ENCODE results near the gene SYNGAP1. TPM values are rescaled to one million over a fixed set of nuclear protein-coding genes. Genes with fewer than 3 reads are reported as not detected.

The SYNGAP1 gene
- total RNA-seq, 2 donors from 2014 or later = 3.6 to 10.1 TPM

- Histone ChIP-seq H3K27ac (no peak overlapping the region), H3K27me3 (no peaks in the 10 kb centered on the region), H3K9me3 (no peaks in the 10 kb centered on the region), H3K4me1 (no peaks in the 10 kb centered on the region), H3K36me3 (no peaks in the 10 kb centered on the region), H3K4me3 (no peak overlapping the region)
- TF ChIP-seq, protein P1, sequence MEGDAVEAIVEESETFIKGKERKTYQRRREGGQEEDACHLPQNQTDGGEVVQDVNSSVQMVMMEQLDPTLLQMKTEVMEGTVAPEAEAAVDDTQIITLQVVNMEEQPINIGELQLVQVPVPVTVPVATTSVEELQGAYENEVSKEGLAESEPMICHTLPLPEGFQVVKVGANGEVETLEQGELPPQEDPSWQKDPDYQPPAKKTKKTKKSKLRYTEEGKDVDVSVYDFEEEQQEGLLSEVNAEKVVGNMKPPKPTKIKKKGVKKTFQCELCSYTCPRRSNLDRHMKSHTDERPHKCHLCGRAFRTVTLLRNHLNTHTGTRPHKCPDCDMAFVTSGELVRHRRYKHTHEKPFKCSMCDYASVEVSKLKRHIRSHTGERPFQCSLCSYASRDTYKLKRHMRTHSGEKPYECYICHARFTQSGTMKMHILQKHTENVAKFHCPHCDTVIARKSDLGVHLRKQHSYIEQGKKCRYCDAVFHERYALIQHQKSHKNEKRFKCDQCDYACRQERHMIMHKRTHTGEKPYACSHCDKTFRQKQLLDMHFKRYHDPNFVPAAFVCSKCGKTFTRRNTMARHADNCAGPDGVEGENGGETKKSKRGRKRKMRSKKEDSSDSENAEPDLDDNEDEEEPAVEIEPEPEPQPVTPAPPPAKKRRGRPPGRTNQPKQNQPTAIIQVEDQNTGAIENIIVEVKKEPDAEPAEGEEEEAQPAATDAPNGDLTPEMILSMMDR (IDR thresholded peaks at IDR 0.05) = no peak
- DNase-seq (ENCODE audit: low spot score) = no peak
Observed at GRCh38 chr6:33488339-33488738, 68.5 kb downstream of the SYNGAP1 start.

DNA sequence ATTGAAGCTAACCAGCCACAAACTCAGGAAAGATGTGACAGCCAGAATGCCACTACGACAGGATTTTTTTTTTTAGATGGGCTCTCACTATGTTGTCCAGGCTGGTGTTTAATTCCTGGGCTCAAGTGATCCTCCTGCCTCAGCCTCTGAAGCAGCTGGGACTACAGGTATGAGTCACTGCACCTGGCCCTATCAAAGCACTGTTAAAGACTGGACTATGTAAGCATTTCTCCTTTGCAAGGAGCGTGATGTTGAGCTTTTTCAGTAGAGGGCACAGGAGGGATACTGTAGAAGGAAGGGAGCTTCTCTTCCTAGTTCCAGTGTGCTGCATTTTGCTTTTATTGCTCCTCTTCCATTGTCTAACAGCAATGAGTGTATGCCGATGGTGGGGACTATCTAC lies 70.3 kb downstream of the SYNGAP1 start:
- no peak for DNase-seq (ENCODE audit: low spot score)
- TF ChIP-seq, protein P1 (IDR thresholded peaks at IDR 0.05) = no peak
- Histone ChIP-seq H3K4me1 (no peaks in the 10 kb centered on the region), H3K27ac (no peak overlapping the region), H3K9me3 (no peaks in the 10 kb centered on the region), H3K4me3 (no peak overlapping the region), H3K36me3 (no peaks in the 10 kb centered on the region), H3K27me3 (no peaks in the 10 kb centered on the region)

GRCh38 chr6:33490621-33491020 lies 70.8 kb downstream of the SYNGAP1 start:
- Histone ChIP-seq H3K27me3 (no peaks in the 10 kb centered on the region), H3K4me3 (no peak overlapping the region), H3K9me3 (no peaks in the 10 kb centered on the region), H3K4me1 (no peaks in the 10 kb centered on the region), H3K36me3 (no peaks in the 10 kb centered on the region), H3K27ac (no peak overlapping the region)
- no peak for DNase-seq (ENCODE audit: low spot score)
- TF ChIP-seq, protein P1 (IDR thresholded peaks at IDR 0.05) = no peak

DNA sequence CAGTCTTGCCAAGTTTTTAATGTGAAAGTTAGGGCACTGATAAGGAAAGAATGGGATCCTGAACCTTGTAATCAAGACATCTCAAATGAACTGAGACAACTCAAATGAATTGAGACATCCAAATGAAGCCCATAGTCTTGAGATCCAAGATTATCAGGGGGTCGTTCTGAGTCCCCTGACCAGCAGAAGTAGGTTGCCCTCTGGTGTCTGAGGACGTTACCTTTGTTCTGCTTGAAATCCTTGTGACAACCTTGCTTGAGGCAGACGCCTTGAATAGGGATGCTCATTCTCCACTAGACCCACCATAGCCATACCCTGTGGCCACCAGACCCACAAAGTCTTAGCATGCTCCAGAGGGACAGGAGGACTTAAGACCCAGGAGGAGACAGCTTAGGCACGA lies 72.2 kb downstream of the SYNGAP1 start:
- Histone ChIP-seq H3K27me3 (no peaks in the 10 kb centered on the region), H3K36me3 (no peaks in the 10 kb centered on the region), H3K4me1 (no peaks in the 10 kb centered on the region), H3K4me3 (no peak overlapping the region), H3K27ac (no peak overlapping the region), H3K9me3 (no peaks in the 10 kb centered on the region)
- TF ChIP-seq, protein P1 (IDR thresholded peaks at IDR 0.05) = no peak
- no peak for DNase-seq (ENCODE audit: low spot score)

DNA sequence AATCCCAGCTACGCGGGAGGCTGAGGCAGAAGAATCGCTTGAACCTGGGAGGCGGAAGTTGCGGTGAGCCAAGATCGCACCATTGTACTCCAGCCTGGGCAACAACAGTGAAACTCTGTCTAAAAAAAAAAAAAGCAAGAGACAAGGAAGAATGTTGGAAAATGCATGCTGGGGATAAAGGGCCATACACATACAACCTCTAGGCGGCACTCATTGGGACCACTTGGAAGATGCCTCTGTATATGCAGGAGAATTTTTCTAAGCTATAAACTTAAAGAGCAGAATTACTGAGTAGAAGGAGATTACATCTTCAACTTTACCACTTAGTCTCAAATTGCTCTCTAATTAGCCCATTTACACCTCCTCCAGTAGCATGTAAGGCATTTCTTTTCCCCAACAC lies 77.3 kb downstream of the SYNGAP1 start:
- Histone ChIP-seq H3K27ac (no peak overlapping the region), H3K9me3 (no peaks in the 10 kb centered on the region), H3K36me3 (no peaks in the 10 kb centered on the region), H3K27me3 (no peaks in the 10 kb centered on the region), H3K4me1 (no peaks in the 10 kb centered on the region), H3K4me3 (no peak overlapping the region)
- DNase-seq (ENCODE audit: low spot score) = no peak
- TF ChIP-seq, protein P1 (IDR thresholded peaks at IDR 0.05) = no peak

GRCh38 chr6:33502486-33502885 lies 82.6 kb downstream of the SYNGAP1 start:
- no peaks in the 10 kb centered on the region for H3K27me3 ChIP-seq
- no peaks in the 10 kb centered on the region for H3K36me3 ChIP-seq
- no peaks in the 10 kb centered on the region for H3K4me1 ChIP-seq
- no peak overlapping the region for H3K4me3 ChIP-seq
- DNase-seq (ENCODE audit: low spot score) = no peak
- H3K9me3 ChIP-seq = no peaks in the 10 kb centered on the region
- no peak overlapping the region for H3K27ac ChIP-seq
- TF ChIP-seq, protein P1 (IDR thresholded peaks at IDR 0.05) = no peak

Data from right atrium auricular region (tissue), 2 donors.